Fibroblast of the aortic adventitia (primary cell): Measurements from ENCODE around the gene PPFIBP2. TPM values are rescaled to one million over a fixed set of nuclear protein-coding genes. Genes with fewer than 3 reads are reported as not detected.

Experiments used
- DNase-seq: peaks from one replicate; pipeline ENCODE4 v3.0.0-alpha.2; 2010; ENCODE audit warnings: low read depth
- H3K4me3 ChIP-seq: 2 replicates; pipeline ENCODE4 v1.5.1; 2011; ENCODE audit warnings: low read depth, mild to moderate bottlenecking, control low read depth, low read length, moderate library complexity
- total RNA-seq: library from RNA; depleted of rRNA; stranded (reverse); fragments of >200 nt; gene quantifications from 2 replicates; pipeline ENCODE4 v1.2.3, GENCODE V29; 2012; ENCODE audit warnings: low replicate concordance
- TF ChIP-seq, protein P1 (sequence below): IDR thresholded peaks from 2 replicates; pipeline ENCODE4 v1.5.1; 2011; ENCODE audit warnings: mild to moderate bottlenecking, low read length, control low read depth, inconsistent platforms; ENCODE audit not compliant: insufficient read depth

The PPFIBP2 gene
- total RNA-seq, 1 donor: 11.7 TPM

DNA sequence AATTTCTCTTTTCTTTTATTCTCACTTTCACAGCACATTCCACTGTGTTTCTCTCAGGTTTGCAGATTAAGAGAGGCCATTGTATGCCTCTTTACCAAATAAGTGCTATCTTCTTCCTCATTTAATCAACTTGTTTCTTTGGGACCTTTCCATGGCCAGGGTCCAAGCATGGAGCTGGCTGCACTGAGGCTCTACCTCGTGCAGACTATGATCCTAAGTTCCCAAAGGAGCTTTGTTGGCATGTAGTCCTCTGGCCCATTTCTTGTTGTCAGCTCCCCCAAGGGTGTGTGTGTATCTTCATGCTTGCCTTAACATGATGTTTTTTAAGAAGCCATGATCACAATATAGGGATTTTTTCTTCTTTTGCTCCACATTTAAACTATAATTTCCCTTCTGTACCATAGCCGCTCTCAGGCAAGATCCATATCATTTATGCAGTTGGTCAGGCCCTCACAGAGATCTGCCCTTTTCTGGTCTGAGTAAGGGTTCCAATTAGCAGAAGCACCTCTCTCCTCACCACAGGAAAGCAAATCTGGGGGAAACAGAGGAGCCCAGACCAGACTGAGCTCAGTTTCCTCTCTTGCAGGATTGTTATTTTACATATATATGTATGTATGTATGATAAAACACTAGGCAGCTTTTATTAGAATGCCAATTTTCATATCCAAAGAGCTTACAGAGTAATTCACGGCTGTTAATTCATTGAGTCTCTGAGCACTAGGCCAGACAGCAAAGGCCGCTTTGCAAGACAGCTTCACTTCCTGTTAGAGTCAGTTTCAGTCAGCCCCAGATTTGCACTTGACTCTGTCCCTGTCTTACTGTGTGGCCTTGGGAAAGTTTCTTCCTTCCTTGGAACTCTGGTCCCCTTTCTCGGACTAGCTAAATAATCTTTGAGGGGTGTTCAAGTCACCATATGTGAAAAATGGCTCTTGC lies 125.2 kb downstream of the PPFIBP2 start:
- H3K4me3 ChIP-seq: no peak overlapping the region
- TF ChIP-seq, protein P1, sequence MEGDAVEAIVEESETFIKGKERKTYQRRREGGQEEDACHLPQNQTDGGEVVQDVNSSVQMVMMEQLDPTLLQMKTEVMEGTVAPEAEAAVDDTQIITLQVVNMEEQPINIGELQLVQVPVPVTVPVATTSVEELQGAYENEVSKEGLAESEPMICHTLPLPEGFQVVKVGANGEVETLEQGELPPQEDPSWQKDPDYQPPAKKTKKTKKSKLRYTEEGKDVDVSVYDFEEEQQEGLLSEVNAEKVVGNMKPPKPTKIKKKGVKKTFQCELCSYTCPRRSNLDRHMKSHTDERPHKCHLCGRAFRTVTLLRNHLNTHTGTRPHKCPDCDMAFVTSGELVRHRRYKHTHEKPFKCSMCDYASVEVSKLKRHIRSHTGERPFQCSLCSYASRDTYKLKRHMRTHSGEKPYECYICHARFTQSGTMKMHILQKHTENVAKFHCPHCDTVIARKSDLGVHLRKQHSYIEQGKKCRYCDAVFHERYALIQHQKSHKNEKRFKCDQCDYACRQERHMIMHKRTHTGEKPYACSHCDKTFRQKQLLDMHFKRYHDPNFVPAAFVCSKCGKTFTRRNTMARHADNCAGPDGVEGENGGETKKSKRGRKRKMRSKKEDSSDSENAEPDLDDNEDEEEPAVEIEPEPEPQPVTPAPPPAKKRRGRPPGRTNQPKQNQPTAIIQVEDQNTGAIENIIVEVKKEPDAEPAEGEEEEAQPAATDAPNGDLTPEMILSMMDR: no peak
- DNase-seq: peak; percentile 82

- no peak for DNase-seq
- TF ChIP-seq, protein P1: no peak
- H3K4me3 ChIP-seq: no peak overlapping the region
Observed at GRCh38 chr11:7639643-7640025, 125.8 kb downstream of the PPFIBP2 start.

DNA sequence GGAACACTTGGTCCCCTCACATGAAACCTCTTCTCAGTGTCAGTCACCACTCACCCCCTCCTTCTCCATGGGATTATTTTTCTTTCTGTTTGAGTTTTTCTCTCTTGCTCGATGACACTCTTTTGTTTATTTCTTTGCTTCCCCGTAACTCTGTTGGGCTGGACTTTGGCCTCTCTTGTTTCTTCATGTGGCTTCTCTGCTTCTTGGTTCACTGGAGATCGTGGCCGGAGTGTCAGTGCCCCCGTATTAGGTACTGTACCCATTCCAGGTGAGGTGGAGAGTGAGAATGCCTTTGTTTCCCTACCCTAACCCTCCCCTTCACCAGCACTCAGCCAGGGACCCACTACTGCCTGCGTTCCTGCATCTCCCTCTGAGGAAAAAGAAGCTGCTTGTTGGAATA lies 127.0 kb downstream of the PPFIBP2 start:
- no peak overlapping the region for H3K4me3 ChIP-seq
- no peak for DNase-seq
- TF ChIP-seq, protein P1: no peak

- no peak overlapping the region for H3K4me3 ChIP-seq
- DNase-seq: no peak
- TF ChIP-seq, protein P1: no peak
Observed at GRCh38 chr11:7642747-7643146, 128.9 kb downstream of the PPFIBP2 start.

GRCh38 chr11:7643314-7643713 lies 129.5 kb downstream of the PPFIBP2 start:
- TF ChIP-seq, protein P1: no peak
- no peak for DNase-seq

GRCh38 chr11:7645206-7645605 lies 131.4 kb downstream of the PPFIBP2 start:
- DNase-seq: no peak
- TF ChIP-seq, protein P1: no peak
- H3K4me3 ChIP-seq: no peak overlapping the region

More at GRCh38 chr11:7643314-7643713, 129.5 kb downstream of the PPFIBP2 start:
- H3K4me3 ChIP-seq: no peak overlapping the region
